Measurements from ENCODE around the gene CHL1. TPM values are rescaled to one million over a fixed set of nuclear protein-coding genes. Genes with fewer than 3 reads are reported as not detected.

Gene CHL1
- total and polyA plus RNA-seq, 3 donors from 2014 or later, result 9.0 to 15.4 (median 9.1) TPM

DNA sequence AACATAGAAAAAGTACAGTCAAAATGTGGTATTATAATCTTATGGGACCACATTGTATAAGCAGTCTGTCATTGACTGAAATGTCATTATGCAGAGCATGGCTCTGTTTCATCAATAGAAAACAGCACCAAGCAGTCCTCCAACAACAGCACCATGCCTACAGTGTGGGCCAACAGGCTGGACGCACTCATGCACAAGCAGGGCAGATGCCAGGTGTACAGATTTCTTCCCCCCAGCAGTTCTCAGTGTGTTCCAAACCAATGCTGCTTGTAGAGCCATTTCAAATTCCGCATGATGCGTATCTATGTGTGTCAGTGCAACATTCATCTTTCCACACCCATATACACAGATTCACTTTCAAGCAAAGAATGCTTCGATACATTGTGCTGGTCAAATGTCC is 253.1 kb downstream of the CHL1 start:
- H3K36me3 ChIP-seq (ENCODE audit: low read depth, missing control alignments), result no peaks in the 10 kb centered on the region
- WGBS, 2 donors, result 93 to 97% methylated on average over 4 of the region's 4 CpGs
- H3K9me3 ChIP-seq, result no peaks in the 10 kb centered on the region
- no peak overlapping the region for H3K4me3 ChIP-seq
- no peaks in the 10 kb centered on the region for H3K4me1 ChIP-seq
- no peak overlapping the region for H3K27ac ChIP-seq
- no peak for DNase-seq
- intact Hi-C loops (cut with DNase I; ENCODE audit: low total_unique reads), result no loop called here
- TF ChIP-seq CTCF (IDR thresholded peaks at IDR 0.05) (no peak), POLR2A (IDR thresholded peaks at IDR 0.05) (no peak)
- H3K27me3 ChIP-seq, result no peaks in the 10 kb centered on the region

DNA sequence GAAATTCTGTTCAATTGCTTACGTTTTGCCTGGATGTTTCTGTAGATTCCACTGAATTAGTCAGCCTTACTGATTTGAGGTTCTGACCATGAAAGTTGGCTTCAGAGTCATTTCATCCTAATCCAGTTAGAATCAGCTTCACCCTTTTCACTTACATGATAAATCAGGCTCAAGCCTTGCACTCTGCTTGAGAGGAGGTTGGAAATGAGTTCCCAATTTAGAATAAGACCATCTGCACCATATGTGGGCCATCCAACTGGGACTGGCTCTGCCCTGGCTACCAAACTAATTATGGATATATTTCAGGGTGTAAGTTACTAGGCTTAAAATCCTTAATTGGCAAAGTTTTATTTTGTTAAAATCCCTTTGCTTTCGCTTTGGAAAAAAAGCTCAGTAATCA is 255.7 kb downstream of the CHL1 start:
- no peak for DNase-seq
- H3K36me3 ChIP-seq (ENCODE audit: low read depth, missing control alignments), result no peaks in the 10 kb centered on the region
- no peaks in the 10 kb centered on the region for H3K27me3 ChIP-seq
- intact Hi-C loops (cut with DNase I; ENCODE audit: low total_unique reads), result no loop called here
- H3K9me3 ChIP-seq, result no peaks in the 10 kb centered on the region
- WGBS, 2 donors, result 89 to 90% methylated on average over 2 of the region's 2 CpGs
- no peak overlapping the region for H3K27ac ChIP-seq
- H3K4me3 ChIP-seq, result no peak overlapping the region
- TF ChIP-seq CTCF (IDR thresholded peaks at IDR 0.05), result no peak
- no peaks in the 10 kb centered on the region for H3K4me1 ChIP-seq

GRCh38 chr3:453106-453505 is 256.5 kb downstream of the CHL1 start:
- WGBS, 2 donors, result 88 to 90% methylated on average over 4 of the region's 4 CpGs
- Histone ChIP-seq H3K9me3 (no peaks in the 10 kb centered on the region), H3K4me3 (no peak overlapping the region), H3K4me1 (no peaks in the 10 kb centered on the region), H3K27ac (no peak overlapping the region), H3K36me3 (ENCODE audit: low read depth, missing control alignments) (no peaks in the 10 kb centered on the region), H3K27me3 (no peaks in the 10 kb centered on the region)
- TF ChIP-seq CTCF (IDR thresholded peaks at IDR 0.05), result no peak
- TF ChIP-seq POLR2A (IDR thresholded peaks at IDR 0.05), result no peak
- no peak for DNase-seq
- intact Hi-C loops (cut with DNase I; ENCODE audit: low total_unique reads), result no loop called here

DNA sequence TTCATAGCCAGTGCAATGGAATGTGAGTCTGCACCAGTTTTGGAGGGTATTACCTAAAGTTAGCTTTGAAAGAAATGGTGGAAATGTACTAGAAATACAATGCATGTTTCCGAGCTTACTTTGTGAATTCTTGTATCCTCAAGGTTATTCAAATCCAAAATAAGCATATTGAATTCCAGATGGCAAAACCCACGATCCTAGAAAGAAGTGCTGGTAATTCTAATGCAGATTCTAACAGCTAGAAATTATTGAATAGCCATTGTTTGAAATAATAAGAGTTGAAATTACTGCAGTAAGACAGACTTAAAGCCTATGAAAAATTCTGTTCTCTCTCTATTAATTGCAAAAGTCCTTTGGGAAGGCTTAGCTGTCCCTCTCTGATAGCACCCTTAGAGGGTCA is 258.4 kb downstream of the CHL1 start:
- no peak for TF ChIP-seq POLR2A (IDR thresholded peaks at IDR 0.05)
- no peak for TF ChIP-seq CTCF (IDR thresholded peaks at IDR 0.05)
- intact Hi-C loops (cut with DNase I; ENCODE audit: low total_unique reads), result no loop called here
- WGBS, 2 donors, result 35 to 47% methylated on average over 2 of the region's 2 CpGs
- H3K27me3 ChIP-seq, result no peaks in the 10 kb centered on the region
- H3K4me3 ChIP-seq, result no peak overlapping the region
- no peak overlapping the region for H3K27ac ChIP-seq
- H3K4me1 ChIP-seq, result no peaks in the 10 kb centered on the region
- no peaks in the 10 kb centered on the region for H3K36me3 ChIP-seq (ENCODE audit: low read depth, missing control alignments)
- no peak for DNase-seq
- no peaks in the 10 kb centered on the region for H3K9me3 ChIP-seq

DNA sequence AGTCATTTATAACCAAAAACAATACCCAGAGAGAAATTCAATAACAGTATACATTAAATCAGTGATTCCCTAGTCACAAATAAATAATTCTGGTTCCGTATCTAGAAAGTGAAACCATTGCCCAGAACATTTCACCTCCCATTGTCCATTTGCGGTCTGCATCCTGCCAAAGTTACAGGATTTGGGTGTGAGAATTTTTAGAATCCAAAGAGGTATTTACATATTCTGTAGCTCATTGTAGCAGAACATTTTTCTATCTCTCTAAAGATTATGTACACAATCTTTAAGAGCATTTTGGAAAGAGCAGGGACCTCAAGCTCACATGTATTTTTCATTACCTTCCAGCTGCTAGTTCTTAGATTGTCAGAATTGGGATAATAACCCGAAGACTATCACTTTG is 261.6 kb downstream of the CHL1 start:
- WGBS, 2 donors, result 46 to 56% methylated on average over 3 of the region's 3 CpGs
- Histone ChIP-seq H3K4me1 (no peaks in the 10 kb centered on the region), H3K27me3 (no peaks in the 10 kb centered on the region), H3K36me3 (ENCODE audit: low read depth, missing control alignments) (no peaks in the 10 kb centered on the region), H3K9me3 (no peaks in the 10 kb centered on the region), H3K27ac (no peak overlapping the region), H3K4me3 (no peak overlapping the region)
- intact Hi-C loops (cut with DNase I; ENCODE audit: low total_unique reads), result no loop called here
- DNase-seq, result no peak
- TF ChIP-seq POLR2A (IDR thresholded peaks at IDR 0.05), result no peak
- no peak for TF ChIP-seq CTCF (IDR thresholded peaks at IDR 0.05)
